GM18498 (cell line): Measurements from ENCODE around the gene R3HCC1L.

Experiments used
- ATAC-seq: cut with Tn5 transposase; IDR thresholded peaks from one replicate; pipeline ENCODE4 v1.9.1; 2021; ENCODE audit warnings: mild to moderate bottlenecking, moderate library complexity; ENCODE audit not compliant: unreplicated experiment

The R3HCC1L gene

DNA sequence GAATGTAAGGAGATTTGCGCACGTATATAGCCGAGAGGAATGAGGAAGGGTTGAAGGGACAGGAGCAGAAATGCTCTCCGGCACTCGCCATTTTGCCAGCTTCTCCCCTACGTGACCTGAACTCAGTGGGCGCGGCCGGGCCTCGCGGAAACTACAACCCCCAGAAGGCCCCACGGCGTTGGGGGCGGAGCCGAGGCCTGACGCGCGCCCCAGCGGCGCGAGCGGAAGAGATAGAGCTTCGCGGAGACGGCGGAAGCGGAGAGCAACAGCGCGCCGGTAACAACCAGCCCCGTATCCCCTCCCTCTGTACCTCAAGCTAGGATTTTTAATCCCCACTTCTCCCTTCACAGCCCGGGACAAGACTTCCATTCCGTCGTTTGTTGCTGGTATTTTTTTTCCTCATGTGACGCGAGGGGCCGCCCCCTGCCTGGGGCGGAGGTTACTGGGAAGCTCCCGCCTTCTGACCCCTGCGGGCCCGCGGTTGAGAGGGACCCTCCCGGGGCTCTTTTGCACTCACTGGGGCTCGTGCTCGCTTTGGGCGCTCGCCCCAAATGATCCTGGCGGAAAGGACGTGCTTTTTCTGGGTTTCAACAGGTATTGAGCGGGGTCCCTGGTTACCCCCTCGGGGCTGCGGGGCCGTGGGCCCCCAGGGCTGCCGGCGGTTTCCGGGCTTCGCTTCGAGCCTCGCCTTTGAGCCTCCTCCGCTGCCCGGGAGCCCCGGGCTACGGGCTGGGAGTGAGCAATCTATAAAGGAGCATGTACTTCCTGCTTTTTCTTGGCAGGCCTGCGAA lies at the start of gene R3HCC1L:
R3HCC1L (plus strand) TSS at position 227 of the 791 bp plus-strand sequence. CDS start 73,458 bp downstream, outside the sequence.
- ATAC-seq: peak; percentile 93

DNA sequence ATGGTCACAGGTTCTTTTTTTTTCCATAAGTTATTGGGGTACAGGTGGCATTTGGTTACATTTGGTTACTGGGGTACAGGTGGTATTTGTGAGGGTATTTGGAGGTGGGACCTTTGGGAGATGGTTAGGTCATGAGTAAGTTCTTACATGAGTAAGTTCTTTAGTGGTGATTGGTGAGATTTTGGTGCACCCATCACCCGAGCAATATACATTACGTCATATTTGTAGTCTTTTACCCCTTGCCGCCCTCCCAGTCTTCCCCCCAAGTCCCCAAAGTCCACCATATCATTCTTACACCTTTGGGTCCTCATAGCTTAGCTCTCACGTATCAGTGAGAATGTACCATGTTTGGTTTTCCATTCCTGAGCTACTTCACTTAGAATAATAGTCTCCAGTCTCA lies 49.2 kb upstream of the R3HCC1L start:
- no peak for ATAC-seq

DNA sequence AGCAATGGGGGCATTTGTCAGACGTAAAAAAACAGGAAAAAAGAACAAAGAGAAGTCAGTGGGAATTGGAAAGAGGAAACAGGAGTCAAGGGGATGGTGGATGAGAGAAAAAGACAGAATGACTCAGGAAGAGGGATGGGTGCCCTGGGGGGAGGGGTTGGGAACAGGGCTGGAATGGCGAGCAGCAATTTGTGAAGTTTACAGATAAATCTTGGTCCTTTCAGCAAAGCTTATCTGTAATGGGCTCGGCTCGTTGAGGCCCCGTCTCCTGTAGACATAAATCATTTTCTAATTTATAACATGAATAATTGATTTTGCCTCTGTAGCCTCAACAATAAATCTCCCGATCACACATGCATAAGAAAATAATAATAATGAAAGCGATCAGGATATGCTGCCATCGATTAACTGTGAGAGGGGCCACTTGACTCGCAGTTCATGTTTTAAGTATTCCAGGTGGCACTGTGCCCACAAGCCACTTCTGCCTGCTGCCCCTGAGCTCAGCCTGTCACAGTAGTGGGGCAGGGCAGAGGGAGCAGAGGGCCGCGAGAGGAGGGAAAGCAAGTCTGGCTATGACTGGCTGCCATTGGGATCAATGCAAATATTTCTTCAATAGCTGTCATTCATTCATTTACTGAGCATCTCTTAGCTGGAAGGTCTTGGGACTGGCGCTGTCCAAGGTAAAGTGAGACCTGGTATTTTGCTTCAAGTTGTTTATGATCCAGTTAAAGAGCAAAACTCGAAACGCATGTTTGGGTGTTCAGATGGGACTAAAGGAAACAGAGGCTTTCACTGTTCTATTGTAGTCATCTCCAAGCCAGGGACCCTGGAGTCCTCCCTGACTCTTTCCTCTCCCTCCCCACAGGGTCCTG lies 47.4 kb upstream of the R3HCC1L start:
- no peak for ATAC-seq

DNA sequence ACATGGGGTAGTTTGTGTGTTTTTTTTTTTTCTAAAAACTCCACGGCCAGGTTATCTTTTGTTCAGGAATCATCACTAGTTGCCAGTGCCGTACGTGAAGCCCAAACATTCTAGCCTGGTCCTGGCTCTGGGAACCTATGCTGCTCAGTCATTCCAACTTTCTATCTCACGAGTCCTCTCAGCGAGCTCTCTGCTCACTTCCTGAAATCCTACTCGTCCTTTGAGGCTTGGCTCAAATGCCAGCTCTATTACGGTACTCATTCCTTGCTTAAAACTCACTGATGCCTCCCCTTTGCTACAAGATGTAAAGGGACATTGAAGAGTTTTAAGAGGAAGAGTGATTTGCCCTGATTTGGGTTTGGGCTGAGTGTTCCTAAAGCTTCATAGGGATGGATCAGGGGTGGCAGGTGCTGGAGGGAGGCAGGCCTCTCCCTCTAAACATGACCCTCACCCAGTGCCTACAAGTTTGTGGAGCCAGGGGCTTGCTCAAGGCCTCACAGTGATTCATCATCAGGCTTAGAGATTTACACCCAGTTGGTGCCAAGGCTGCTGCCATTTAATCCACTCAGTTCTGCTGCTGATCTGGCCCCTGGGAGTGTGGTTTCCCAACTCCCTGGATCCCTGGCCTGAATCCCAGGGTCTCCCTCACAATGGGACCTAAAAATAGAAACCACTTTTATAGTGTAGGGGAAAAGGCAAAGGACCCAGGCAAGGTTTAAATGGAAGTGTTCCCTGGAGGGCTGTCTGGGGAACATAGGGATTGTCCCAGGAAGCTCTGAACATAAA lies 46.1 kb upstream of the R3HCC1L start:
- no peak for ATAC-seq

DNA sequence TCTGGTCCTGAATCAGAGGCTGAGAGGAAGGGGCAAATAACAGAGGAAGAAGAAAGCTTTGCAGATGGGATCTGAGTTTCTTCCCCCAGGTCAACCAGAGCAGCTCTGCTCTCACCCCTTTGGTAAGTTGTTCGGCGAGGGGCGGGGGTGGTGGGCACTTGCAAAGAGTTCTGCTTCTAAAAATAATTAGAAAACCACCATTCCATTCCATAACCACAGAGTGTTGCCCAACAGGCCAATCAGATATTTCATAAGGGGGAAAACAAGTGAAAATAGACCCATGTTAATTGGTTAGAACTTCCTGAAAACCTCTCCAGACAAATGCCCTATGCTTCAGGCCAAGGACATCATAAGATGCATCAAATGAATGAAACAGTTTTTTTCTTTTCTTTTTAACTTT lies 43.6 kb upstream of the R3HCC1L start:
- no peak for ATAC-seq

DNA sequence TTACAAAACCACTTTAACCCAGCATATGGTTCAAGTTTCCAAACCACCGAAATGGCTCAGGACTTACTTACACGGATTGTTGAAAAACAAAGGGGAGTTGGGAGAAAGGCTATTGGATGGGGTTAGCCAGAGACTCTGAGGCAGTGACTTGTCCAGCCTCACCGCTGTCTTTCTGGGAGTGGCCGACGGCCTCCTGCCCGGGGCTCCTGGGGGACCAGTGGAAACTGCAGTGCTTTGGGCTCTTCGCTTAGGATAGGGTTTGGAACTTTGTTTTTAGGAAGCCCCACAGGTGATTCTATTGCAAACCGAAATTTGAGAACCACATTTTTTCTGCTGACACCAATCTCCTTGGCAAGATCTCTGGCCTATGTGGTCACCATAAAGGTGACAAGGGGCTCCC lies 38.1 kb upstream of the R3HCC1L start:
- no peak for ATAC-seq

DNA sequence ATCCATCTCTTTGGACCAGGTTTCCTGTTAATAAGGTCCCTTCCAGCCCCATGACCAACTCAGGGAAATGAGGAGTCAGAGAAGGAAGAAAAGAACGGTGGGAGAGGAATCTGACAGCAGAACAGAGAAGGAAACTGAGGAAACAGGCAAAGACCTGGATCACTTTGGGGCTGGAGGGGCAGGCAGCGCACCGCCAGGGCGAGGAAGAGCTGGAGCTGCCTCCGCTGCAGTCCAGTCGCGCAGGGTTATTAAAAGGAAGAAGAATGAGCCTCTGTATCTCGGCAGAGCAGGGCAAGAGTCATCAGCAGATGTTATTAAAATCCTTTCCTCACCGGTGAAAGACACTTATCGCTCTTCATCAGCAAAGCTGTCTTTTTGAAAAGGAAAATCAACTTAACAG lies 37.7 kb upstream of the R3HCC1L start:
- no peak for ATAC-seq

DNA sequence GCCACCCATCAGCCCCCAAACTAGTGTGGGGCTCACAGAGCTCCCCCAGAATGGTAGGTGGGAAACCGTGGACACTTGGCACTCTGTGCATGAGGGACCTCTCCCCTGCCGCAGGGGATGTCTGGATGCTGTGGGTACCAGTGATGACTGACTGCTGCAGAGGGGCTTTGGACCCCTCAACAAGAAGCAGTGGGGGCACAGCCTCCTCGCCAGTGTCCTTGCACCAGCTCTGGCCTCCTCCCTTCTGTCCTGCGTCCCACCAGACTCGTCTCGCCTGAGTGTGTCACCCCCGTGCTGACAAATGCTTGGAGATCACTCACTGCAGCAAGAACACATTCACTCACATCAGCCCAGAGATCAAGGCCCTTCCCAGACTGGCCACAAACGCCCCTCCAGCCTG lies 37.3 kb upstream of the R3HCC1L start:
- ATAC-seq: no peak

DNA sequence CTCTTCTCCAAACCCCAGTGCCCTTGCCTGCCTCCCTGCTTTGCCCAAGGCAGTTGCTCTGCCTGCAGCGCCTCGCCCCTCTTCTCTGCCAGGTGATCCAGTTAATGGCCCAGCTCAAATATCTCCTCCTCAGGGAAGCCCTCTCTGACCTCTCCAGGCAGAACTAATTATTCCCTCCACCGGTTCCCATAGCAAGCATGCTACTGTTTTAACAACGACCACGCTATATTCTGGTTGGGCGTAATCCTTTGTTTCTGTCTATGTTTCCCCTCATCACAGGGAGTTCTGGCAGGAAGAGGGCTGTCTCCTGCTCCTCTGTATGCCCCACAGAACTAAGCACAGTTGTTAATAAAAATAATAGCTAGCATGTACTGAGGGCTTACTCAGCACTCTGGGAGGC lies 36.8 kb upstream of the R3HCC1L start:
- no peak for ATAC-seq

DNA sequence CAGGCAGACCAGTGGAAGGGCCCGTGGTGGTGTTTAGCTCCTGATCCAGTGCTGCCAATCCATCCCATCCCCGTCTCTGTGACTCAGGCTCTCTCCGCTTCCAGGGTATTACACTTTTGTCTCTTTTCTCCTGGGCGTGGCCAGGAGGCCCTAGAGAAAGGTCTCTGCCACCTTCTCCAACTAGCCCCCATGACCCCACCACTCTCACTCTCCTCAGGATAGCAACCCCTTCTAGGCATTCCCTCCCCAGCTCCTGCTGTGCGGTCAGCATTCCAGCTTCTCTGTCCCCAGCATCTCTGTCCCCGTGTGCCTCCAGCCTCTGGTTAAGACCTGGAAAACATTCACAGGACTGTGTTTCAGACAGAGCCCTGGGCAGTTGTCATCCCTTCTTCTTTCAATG lies 36.2 kb upstream of the R3HCC1L start:
- ATAC-seq: no peak

DNA sequence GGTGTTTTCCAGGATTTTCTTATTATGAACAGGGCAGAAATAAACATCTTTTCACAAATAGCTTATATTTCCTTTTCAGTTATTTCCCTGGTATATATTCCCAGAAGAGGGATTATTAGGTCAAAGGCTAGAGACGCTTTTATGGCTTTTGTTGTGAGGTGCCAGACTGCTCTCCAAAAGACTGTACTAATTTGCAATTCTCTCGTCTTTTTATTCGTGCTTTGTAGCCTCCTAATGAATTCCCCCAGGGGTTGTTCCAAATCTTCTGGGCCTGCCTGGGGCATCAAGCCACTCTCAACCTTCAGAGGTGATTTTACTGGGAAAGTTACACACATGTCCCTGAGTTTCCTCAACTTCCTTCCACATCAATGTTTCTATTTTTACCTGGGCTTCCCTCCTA lies 34.0 kb upstream of the R3HCC1L start:
- ATAC-seq: no peak

DNA sequence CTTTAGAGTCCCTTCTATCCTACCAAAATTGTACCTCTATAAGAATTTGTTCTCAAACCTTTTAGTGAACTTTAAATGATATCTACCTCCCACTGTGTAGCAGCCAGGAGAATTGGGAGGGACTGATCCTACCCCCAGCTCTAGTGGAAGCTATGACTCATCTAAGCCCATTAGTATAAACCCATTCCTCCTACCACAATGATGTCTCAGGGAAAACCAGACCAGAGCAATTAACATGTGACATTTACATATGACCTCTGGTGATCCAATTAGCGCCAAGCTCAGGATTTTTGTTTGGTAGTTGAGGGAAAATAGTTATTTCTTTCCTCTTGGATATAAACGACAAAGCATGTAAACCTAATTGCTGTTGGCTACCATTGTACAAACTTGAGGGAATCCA lies 33.1 kb upstream of the R3HCC1L start:
- no peak for ATAC-seq

DNA sequence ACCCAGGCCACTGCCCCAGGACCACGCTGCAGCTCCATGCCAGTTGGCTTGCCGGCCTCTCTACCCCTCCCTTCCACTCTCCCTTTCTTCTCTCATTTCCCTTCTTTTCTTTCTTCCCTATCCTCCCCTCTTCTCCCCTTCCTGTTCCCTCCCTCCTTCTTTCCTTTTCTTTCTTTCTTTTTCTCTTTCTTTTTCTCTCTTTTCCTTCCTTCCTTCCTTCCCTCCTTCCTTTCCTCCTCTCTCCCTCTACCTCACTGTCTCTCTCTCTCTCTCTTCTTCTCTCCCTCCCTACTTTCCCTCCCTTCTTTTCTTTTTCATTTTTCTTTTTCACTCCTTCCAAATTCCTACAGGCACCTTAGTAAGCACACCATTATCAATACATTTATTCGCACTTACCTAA lies 30.3 kb upstream of the R3HCC1L start:
- no peak for ATAC-seq

DNA sequence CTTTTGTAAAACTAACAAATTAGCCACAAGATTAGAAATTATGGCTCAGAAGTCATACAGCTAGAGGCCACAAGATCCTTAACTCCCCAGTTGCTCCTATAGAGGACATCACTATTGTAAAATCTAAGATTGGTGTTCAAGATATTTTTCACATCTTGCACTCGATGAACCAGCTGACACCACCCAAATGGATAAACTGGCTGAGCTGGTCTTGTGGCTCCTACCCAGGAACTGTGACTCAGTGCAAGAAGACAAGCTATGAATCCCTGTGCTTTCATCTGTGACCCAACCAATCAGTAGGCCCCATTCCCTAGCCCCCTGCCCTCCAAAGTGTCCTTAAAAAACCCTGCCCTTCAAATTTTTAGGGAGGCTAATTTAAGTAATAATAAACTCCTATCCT lies 27.9 kb upstream of the R3HCC1L start:
- no peak for ATAC-seq

DNA sequence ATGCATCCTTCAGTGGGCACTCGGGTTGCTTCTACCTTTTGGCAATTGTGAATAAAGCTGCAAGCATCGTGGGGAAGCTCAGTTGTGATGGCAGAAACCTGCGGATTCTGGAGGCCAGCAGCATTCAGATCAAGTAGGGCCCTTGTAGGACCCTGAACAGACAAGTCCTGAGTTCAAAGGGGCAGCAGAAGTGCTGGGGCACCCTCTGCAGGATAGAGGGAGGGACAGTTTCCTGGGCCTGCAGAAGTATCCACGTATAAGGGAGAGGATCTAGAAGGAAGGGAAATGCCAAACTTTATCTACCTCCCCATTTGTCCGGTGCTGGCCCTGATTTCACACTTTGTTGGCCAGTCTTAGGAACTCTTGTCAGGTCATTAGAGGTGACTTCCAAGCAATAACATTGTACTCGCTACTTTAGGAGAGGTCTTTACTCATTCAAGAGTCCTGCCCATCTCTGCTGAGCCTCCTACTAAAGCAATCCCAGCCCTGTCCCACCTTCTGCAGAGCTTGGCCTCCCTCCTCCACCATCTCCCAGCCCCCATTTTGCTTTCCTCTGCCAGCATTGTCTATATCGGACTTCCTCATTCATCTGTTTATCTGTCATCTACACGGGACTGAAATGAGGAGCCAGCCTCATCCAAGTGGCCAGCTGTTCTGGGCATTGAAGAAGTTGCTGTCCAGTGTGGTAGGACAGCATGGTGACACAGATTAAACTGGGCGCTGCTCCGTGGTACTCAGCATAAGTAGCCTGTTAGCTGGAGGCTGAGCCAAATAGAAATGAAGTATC lies 26.6 kb upstream of the R3HCC1L start:
- no peak for ATAC-seq

DNA sequence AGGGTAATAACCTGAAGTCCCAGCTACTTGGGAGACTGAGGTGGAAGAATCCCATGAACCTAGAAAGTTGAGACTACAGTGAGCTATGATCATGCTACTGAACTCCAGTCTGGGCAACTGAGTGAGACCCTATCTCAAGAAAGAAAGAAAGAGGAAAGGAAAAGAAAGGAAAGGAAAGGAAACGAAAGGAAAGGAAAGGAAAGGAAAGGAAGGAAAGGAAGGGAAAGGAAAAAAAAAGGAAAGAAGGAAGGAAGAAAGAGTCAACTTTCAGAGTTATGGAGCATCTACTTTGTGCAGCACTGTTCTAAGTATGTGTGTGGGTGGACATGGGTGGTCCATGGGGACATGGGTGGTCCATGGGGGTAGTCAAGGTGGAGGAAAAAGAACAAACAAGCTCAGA lies 24.1 kb upstream of the R3HCC1L start:
- no peak for ATAC-seq

DNA sequence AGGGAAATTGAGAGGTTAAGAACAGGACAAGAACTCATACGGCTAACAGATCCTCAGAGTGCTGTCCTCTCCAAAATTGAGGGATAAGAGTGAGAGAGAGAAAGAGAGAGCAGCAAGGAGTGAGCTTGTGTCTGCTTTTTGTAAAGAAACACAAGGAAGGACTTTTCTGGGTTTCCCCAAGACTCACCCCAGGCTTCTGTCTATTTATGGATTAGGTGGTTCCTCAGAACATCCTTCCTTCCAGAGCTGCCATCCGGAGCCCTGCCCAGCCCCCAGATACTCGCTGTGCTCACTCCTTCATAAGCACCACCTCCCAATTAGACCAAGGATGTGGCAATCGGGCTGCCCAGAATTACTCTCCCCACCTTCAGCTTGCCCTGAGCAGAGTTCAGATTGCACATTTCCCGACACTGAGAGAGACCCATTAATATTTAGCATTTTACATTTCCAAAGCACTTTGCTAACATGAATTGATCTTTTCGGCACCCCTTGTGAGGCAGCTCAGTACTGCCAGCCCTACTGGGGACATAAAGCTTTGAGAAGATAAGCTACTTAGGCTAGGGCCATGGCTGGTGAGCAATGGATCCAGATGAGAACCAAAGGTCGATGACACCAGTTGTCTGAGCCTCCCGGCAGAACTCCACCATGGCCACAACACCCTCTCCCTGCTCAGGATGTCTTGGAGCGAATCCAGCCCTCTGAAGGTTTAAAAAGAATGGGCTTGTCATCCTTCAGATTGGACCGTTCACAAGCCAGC lies 19.2 kb upstream of the R3HCC1L start:
- no peak for ATAC-seq

DNA sequence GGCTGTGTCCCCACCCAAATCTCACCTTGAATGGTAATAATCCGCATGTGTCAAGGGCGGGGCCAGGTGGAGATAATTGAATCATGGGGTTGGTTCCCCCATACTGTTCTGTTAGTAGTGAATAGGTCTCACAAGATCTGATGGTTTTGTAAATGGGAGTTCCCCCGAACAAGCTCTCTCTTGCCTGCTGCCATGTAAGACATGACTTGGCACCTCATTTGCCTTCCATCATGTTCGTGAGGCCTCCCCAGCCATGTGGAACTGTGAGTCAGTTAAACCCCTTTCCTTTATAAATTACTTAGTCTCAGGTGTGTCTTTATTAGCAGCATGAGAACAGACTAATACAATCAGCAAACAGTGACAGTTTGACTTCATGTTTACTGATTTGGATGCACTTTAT lies 14.6 kb upstream of the R3HCC1L start:
- no peak for ATAC-seq

DNA sequence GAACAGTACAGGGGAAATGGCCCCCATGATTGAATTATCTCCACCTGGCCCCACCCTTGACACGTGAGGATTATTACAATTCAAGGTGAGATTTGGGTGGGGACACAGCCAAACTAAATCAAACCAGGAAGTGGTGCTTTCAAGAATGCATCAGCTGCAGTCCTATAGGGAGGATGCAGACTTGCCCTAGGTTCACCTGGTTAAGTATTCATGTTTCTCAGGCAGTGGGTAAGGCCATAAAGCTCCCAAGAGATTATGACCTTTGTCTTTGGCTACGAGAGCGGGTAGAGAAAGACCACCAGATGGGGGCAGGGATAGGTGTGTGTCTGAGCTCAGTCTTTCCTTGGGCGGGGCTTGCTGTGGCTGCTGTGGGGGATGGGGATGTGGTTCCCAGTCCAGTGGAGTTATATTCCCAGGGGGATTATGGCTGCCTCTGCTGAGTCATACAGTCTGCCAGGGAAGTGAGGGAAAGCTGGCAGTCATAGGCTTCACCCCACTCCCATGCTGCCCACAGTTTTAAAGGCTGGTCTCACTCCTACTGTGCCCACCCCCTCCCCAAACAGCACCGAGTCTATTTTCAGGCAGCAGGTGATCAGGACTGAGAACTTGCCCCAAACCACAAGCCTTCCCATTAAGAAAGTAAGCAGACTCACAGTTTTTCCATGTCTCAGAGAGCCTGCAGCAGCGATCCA lies 8.4 kb upstream of the R3HCC1L start:
- ATAC-seq: no peak
